Gastroesophageal sphincter (tissue), 4 donors: ENCODE data around the gene TMCC1. TPM values are rescaled to one million over a fixed set of nuclear protein-coding genes. Genes with fewer than 3 reads are reported as not detected.
A peak's percentile ranks its signal among the peaks of the same experiment; 100 is the strongest.

ENCODE experiments used
- ATAC-seq: fragments of 150-250 bp; one replicate; pipeline ENCODE4 v1.9.1; 2016; ENCODE audit warnings: mild to moderate bottlenecking, moderate library complexity
- H3K27ac ChIP-seq, 4 donors: fragments of 200-600 bp; sonication (generic) in 3 of 4; 1 replicate in 3 of 4; 2 replicates in 1 of 4; pipeline ENCODE4 v1.5.1; 2016 to 2019
- H3K27me3 ChIP-seq: fragments of 200-600 bp; sonication (generic); one replicate; pipeline ENCODE4 v1.5.1; 2019
- H3K36me3 ChIP-seq, 2 donors: fragments of 200-600 bp; sonication (generic); one replicate each; pipeline ENCODE4 v1.5.1; 2019; ENCODE audit warnings: control low read depth in 1 of 2
- H3K4me1 ChIP-seq, 3 donors: fragments of 200-600 bp; sonication (generic); 1 replicate in 2 of 3; 2 replicates in 1 of 3; pipeline ENCODE4 v1.5.1; 2016 to 2019; ENCODE audit warnings: control low read depth in 2 of 3
- H3K4me3 ChIP-seq, 2 donors: fragments of 200-600 bp; sonication (generic); one replicate each; pipeline ENCODE4 v1.5.1; 2019; ENCODE audit warnings: mild to moderate bottlenecking in 1 of 2, moderate library complexity in 1 of 2
- H3K9me3 ChIP-seq, 3 donors: fragments of 200-600 bp; sonication (generic); one replicate each; pipeline ENCODE4 v1.5.1; 2017 to 2019; ENCODE audit warnings: control low read depth in 2 of 3
- CTCF ChIP-seq, 4 experiments: fragments of 200-600 bp in 2 of 4; fragments of 450-650 bp in 2 of 4; sonication (generic) in 1 of 4; IDR thresholded peaks; one replicate each; pipeline ENCODE4 v1.5.1; 2017 to 2019; ENCODE audit warnings: antibody characterized with exemption in 4 of 4, mild to moderate bottlenecking in 2 of 4, moderate library complexity in 2 of 4
- EP300 ChIP-seq: sonication (generic); formaldehyde crosslinking; IDR thresholded peaks from one replicate; pipeline ENCODE4 v1.6.1; 2017; ENCODE audit warnings: antibody characterized with exemption, mild to moderate bottlenecking
- POLR2A ChIP-seq, 2 donors: fragments of 450-650 bp; IDR thresholded peaks; one replicate each; pipeline ENCODE4 v1.6.1; 2017; ENCODE audit warnings: antibody characterized with exemption in 2 of 2, mild to moderate bottlenecking in 2 of 2, moderate library complexity in 1 of 2
- POLR2AphosphoS5 ChIP-seq: sonication (generic); formaldehyde crosslinking; IDR thresholded peaks from one replicate; pipeline ENCODE4 v1.6.1; 2017; ENCODE audit warnings: antibody characterized with exemption
- WGBS, 2 donors: methylation state at CpG; one replicate each; pipeline ENCODE4 v1.1.5; 2018; ENCODE audit warnings: low coverage in 1 of 2; 5-methylcytosine and 5-hydroxymethylcytosine counted together
- total RNA-seq, 4 donors: library from RNA; depleted of rRNA; stranded (reverse); fragments of >200 nt; gene quantifications; one replicate each; pipeline ENCODE4 v1.1.0, GENCODE V29; 2016

Gene TMCC1
- total RNA-seq, 4 donors from 2014 or later: 20.3 to 32.7 (median 28.1) TPM

- H3K27ac ChIP-seq: peak overlapping the region; percentile 90 to 98 (median 94)
- no peaks in the 10 kb centered on the region for H3K36me3 ChIP-seq
- peak overlapping the region; percentile 79 to 82 for H3K4me3 ChIP-seq
- peak; percentile 88 for ATAC-seq
- WGBS, 2 donors: no CpG with 5 or more reads among the region's 62 CpGs
- TF ChIP-seq POLR2AphosphoS5 (peak; percentile 22), EP300 (no peak), POLR2A (IDR thresholded peaks at IDR 0.05) (peak; percentile 45 to 53)
- H3K4me1 ChIP-seq: peaks cover 0 to 59% (median 4%) of the 10 kb centered on the region in 3 donors
- H3K27me3 ChIP-seq: no peaks in the 10 kb centered on the region
- H3K9me3 ChIP-seq: no peaks in the 10 kb centered on the region
These were observed 492 bp downstream of the TMCC1 start for GRCh38 chr3:129892857-129893580.

GRCh38 chr3:129892486-129892856 lies 1.0 kb downstream of the TMCC1 start:
- TF ChIP-seq EP300: no peak
- TF ChIP-seq CTCF (IDR thresholded peaks at IDR 0.05): peak in 1 of 4 experiments; percentile 7
- Histone ChIP-seq H3K4me3 (peak overlapping the region; percentile 79 to 82), H3K27ac (peak overlapping the region; percentile 90 to 98 (median 94)), H3K36me3 (no peaks in the 10 kb centered on the region), H3K27me3 (no peaks in the 10 kb centered on the region), H3K4me1 (peaks cover 0 to 59% (median 4%) of the 10 kb centered on the region in 3 donors), H3K9me3 (no peaks in the 10 kb centered on the region)
- ATAC-seq: no peak
- 4 to 29% methylated on average over 2 to 10 of the region's 13 CpGs for whole genome bisulfite sequencing, 2 donors

GRCh38 chr3:129890891-129891290 lies 2.6 kb downstream of the TMCC1 start:
- Histone ChIP-seq H3K9me3 (no peaks in the 10 kb centered on the region), H3K4me1 (peaks cover 0 to 59% (median 4%) of the 10 kb centered on the region in 3 donors), H3K36me3 (no peaks in the 10 kb centered on the region), H3K4me3 (no peak overlapping the region), H3K27ac (no peak overlapping the region), H3K27me3 (no peaks in the 10 kb centered on the region)
- TF ChIP-seq CTCF (IDR thresholded peaks at IDR 0.05) (no peak), EP300 (no peak), POLR2AphosphoS5 (no peak), POLR2A (IDR thresholded peaks at IDR 0.05) (no peak)
- no peak for ATAC-seq
- 89 to 100% methylated on average over 1 to 2 of the region's 2 CpGs for WGBS, 2 donors

GRCh38 chr3:129890125-129890524 lies 3.4 kb downstream of the TMCC1 start:
- ATAC-seq: no peak
- TF ChIP-seq CTCF (IDR thresholded peaks at IDR 0.05) (no peak), POLR2AphosphoS5 (no peak), EP300 (no peak), POLR2A (IDR thresholded peaks at IDR 0.05) (no peak)
- Histone ChIP-seq H3K27ac (no peak overlapping the region), H3K4me3 (no peak overlapping the region), H3K36me3 (no peaks in the 10 kb centered on the region), H3K4me1 (peaks cover 0 to 59% (median 4%) of the 10 kb centered on the region in 3 donors), H3K27me3 (no peaks in the 10 kb centered on the region), H3K9me3 (no peaks in the 10 kb centered on the region)
- WGBS, 2 donors: 67 to 73% methylated on average over 2 of the region's 2 CpGs

- no peaks in the 10 kb centered on the region for H3K36me3 ChIP-seq
- TF ChIP-seq CTCF (IDR thresholded peaks at IDR 0.05) (no peak), POLR2A (IDR thresholded peaks at IDR 0.05) (no peak), POLR2AphosphoS5 (no peak), EP300 (no peak)
- peaks cover 0 to 46% (median 4%) of the 10 kb centered on the region in 3 donors for H3K4me1 ChIP-seq
- H3K4me3 ChIP-seq: no peak overlapping the region
- H3K27ac ChIP-seq: peak overlapping the region in 1 of 4 donors; percentile 1
- no peaks in the 10 kb centered on the region for H3K27me3 ChIP-seq
- H3K9me3 ChIP-seq: no peaks in the 10 kb centered on the region
- ATAC-seq: no peak
- 0 to 49% methylated on average over 1 to 5 of the region's 5 CpGs for WGBS, 2 donors
These were observed 4.7 kb downstream of the TMCC1 start for GRCh38 chr3:129888771-129889170.
